Stimulated activated CD4-positive, alpha-beta T cell treated with anti-CD3 and anti-CD28 coated beads, TNF-alpha, amount 100 ng/mL, for 24 hours (primary cell): ENCODE data around the gene FAM20C.
"Not testable (repeated sequence)": the region's sequence is repeated elsewhere in the genome, so short reads cannot be mapped to it uniquely, and the experiment has no call there.

Experiments used
- DNase-seq, 3 experiments: peaks; one replicate each; pipeline ENCODE4 v3.0.0-alpha.2; 2020; ENCODE audit warnings: low read depth in 3 of 3

Gene FAM20C

DNA sequence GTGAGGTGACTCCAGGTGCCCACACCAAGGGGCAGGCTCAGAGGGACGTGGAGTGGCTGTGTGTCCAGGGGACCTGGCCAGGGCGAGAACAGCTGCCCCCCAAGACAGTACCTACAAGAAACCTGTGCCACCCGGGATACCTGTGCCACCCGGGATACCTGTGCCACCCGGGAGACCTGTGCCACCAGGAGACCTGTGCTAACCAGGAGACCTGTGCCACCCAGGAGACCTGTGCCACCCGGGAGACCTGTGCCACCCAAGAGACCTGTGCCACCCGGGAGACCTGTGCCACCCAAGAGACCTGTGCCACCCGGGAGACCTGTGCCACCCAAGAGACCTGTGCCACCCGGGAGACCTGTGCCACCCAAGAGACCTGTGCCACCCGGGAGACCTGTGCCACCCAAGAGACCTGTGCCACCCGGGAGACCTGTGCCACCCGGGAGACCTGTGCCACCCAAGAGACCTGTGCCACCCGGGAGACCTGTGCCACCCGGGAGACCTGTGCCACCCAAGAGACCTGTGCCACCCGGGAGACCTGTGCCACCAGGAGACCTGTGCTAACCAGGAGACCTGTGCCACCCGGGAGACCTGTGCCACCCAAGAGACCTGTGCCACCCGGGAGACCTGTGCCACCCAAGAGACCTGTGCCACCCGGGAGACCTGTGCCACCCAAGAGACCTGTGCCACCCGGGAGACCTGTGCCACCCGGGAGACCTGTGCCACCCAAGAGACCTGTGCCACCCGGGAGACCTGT, 50.6 kb downstream of the FAM20C start:
- not testable (repeated sequence) for DNase-seq

GRCh38 chr7:243580-243978, 51.2 kb downstream of the FAM20C start:
- DNase-seq, result not testable (repeated sequence)

DNA sequence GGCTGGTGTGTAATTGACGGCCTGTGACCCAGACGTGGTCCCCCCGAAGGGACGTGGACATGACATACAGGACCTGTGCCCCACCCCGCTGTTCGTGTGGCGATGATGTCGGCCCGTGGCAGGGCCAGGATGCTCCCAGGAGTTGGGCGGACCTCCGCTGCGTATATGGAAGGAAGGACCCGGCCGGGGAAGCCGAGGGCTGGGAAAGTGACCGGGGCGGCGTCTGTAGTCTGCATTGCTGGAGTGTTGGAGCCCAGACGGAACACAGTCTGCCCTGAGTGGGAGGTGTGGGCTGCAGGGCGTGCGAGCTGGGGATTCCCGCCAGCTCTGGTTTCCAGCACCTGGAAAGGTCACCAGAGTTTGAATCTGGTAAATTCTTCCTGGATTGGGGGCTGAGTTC, 52.6 kb downstream of the FAM20C start:
- DNase-seq, result no peak

DNA sequence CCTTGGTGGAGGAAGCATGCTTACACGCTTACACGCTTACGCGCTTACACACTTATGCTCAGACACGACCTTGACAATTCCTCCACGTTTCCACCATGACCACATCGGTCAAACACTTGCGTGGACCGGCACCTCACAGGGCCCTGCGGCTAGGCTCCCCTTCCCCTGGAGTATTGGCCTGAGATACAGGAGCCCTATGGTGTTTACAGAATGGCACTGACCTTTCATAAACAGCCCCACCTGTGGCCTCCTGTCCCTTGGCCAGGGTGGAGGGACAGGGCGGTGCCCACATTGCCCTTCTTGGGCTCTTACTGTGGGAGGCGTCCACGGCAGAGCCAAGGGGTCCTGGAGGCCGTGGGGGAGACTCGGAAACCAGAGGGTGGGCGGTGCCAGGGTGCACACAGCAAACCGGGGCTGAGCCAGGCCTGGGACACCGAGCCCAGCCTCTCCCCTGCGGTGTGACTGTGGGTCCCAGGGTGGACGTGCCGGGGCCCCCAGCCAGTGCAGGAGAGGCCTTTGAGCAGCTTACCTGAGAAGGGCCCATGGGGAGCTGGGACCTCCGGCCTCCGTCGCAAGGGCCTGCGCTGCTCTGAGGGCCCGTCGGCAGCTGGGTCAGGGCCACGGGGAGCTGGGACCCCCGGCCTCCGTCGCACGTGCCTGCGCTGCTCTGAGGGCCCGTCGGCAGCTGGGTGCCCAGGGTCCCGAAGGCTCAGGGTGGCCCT, 53.4 kb downstream of the FAM20C start:
- no peak for DNase-seq

DNA sequence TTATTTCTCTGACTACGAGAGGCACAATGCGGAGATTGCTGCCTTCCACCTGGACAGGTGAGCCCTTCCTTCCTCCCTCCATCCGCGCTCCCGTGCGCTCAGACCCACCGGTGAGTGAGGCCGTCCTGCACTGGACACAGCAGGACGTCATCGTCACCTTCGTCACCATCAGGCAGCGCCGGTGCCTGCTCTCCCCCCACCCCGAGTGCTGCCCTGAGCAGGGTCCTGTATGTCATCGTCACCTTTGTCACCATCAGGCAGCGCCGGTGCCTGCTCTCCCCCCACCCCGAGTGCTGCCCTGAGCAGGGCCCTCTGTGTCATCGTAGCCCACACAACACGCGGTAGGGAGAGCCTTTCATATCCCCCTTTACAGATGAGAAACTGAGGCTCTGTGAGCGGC, 54.1 kb downstream of the FAM20C start:
- no peak for DNase-seq

- no peak for DNase-seq
These were observed 54.8 kb downstream of the FAM20C start for GRCh38 chr7:247181-247580.

DNA sequence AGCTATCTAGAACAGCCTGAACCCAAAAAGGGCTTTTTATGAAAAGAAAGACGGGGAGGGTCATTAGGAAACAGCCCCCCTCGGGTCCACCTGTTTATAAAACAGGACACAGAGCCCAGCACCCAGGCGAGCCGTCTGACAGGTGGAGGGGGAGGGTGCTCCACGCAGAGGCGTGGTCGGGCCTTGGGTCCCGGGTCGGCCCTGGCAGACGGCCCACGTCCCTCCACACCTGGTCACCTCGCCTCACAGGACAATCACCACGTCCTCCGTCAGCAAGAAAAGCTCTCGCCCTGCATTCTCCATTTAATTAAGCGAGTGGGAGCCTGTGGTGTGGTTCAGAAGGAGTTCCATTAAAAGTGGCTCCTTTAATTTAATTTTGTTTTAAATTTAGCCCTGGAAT, 55.3 kb downstream of the FAM20C start:
- DNase-seq, result no peak

- DNase-seq, result no peak
These were observed 56.5 kb downstream of the FAM20C start for GRCh38 chr7:248732-249435.

- no peak for DNase-seq
These were observed 57.6 kb downstream of the FAM20C start for GRCh38 chr7:249989-250388.

GRCh38 chr7:250523-250922, 58.2 kb downstream of the FAM20C start:
- DNase-seq, result no peak

DNA sequence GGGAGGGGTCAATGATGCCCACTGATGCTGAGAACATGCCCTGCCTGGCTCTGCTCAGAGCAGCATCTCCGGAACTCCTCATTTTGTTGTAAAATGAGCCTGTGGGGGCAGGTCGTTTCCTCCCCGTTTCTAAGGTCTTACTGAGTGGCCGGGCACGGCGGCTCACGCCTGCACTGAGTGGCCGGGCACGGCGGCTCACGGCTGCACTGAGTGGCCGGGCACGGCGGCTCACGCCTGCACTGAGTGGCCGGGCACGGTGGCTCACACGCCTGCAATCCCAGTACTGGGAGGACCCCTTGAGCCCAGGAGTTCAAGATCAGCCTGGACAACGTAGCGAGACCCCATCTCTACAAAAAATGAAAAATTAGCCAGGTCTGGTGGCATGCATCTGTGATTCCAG, 58.6 kb downstream of the FAM20C start:
- DNase-seq, result no peak

- DNase-seq, result no peak
These were observed 59.2 kb downstream of the FAM20C start for GRCh38 chr7:251446-252175.

DNA sequence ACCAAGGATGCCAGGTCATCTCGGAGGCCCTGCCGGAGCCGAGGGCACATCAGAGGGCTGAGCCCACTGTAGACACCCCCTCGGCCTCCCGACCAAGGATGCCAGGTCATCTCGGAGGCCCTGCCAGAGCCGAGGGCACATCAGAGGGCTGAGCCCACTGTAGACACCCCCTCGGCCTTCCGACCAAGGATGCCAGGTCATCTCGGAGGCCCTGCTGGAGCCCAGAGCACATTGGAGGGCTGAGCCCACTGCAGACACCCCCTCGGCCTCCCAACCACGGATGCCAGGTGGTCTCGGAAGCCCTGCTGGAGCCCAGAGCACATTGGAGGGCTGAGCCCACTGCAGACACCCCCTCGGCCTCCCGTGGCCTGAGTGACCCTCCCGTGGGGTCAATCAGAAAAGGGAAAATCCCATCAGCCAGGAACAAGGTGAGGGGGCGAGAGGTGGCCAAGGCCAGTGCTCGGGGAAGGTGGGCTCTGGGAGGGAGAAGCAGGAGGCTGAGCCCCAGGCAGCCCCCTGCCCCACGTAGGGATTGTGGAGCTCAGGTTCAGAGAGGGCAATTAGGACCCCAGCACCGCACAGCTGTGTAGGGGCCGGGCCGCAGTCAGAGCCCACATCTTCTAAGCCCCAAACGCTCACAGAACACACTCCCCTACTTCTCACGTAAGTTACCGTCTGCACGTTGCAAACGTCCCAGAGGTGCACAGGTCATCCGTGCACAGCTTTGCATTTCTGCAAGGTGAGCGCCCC, 60.0 kb downstream of the FAM20C start:
- DNase-seq, result no peak

DNA sequence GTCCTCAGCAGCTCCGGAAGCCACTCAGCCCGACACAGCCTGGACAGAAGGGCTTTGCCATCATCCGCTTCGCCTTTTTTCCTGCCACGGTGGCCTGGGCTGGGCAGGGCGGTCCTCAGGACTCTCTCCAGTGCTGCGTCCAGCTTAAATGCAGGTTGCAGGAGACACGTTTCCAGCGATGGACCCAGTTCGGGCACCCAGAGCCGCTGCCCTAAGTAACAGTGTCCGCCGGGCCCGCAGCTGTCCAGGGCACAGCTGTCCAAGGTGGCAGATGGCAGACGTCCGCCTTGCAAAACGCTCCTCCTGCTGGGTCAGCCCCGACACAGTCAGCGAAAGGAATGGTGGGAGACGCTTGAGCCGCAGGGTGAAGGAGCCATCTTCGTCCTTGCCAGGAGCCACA, 60.6 kb downstream of the FAM20C start:
- no peak for DNase-seq

DNA sequence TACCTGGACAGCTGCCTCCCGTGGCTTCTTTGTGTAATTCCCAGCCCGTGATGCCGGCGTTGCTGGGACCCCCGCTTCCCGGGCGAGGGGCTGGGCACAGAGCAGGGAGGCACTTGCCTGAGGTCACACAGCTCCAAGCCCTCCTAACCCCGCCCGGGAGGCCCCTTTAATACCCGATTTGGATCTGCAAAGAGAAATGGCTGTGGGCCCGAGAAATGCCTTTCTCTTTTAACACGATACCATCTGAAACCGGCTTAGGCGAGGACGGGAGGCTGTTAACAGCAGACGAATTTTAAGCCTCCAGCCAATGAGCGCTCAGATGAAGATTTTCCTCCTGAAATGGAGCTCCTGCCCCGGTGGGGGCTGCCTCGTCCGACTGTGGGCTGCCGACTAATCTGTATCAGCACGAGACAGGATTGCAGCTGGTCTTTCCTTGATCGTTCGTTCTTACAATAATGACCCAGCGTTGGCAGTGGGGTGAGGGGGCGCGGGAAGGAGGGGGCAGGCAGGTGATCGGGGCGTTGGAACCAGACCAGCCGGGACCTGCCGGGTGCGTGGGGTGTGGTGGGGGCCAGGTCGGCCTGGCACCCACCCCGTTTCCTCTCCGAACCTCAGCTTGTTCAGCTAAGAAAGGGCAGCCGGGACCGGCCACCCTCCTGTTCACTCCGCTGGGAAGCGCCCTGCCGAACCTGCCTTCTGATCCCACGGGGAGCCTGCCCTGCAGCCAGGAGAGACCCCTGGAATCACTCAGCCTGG, 61.4 kb downstream of the FAM20C start:
- DNase-seq, result no peak

DNA sequence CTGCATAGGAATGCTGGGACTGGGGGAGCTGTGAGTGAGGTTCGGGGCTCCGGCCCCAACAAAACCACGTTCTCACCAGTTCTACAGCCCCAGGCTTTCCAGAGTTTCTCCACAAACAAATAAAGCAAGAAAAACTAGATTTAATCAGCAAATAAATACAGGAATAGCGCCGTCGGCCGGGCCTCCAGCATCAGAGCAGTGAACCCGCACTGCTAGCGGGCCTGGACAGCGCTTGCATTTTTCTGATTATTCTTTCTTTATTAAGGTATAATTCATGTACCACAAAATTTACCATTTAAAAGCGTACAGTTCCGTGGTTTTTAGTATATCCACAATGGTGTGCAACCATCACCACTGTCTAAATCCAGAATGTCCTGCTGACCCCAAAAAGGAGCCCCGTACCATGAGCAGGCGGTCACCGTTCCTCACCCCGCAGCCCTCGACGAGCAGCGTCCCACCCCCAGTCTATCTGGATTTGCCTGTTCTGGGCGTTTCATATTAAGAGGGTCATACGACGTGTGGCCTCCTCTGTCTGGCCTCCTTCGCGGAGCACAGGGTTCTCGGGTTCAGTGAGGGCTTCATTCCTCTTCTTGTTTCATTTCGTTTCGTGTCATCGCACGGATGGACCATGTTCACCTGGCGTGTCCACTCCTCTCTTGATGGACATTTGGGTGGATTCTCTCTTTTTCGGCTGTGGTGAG, 62.1 kb downstream of the FAM20C start:
- no peak for DNase-seq

- no peak for DNase-seq
These were observed 62.7 kb downstream of the FAM20C start for GRCh38 chr7:255038-255435.

DNA sequence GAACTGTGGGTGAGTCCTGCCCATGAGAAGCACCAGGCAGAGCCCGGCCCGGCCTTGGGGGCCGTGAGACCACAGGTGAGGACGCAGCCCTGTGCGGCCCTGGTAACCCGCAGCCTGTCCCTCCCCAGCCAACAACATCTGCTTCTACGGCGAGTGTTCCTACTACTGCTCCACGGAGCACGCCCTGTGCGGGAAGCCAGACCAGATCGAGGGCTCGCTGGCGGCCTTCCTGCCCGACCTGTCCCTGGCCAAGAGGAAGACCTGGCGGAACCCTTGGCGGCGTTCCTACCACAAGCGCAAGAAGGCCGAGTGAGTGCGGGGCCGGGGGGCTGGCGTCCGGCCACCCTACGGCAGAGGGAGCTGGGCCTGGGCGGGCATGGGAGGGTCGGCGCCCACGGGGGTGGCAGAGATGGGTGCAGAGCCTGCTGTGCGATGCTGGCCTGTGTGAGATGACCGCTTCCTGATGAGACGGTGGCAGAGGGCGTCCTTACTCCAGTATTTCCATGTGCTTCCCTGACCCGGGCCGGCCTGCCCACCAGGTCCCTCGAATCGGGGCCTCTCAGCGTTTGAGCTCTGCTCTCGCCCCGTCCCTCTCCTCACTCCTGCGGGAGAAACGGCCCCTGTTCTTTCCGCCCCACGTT, 63.5 kb downstream of the FAM20C start:
- DNase-seq, result no peak

DNA sequence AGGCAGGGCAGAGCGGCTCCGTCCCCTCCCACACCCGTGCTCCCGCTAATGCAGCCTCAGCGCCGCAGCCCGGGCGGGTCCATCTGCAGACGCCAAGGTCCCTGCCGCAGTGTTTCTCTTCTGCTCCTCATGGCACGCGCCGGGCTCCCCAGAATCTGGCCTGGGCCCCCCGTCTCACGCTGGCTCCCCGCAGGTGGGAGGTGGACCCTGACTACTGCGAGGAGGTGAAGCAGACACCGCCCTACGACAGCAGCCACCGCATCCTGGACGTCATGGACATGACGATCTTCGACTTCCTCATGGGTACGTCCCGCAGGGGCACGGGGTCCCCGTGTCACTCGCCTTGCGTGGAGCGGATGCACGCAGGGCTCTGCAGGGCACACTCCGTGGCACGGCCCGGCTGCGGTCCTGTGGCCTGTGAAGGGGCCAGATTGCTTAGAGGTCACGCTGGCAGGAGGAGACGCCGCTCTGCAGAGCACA, 64.1 kb downstream of the FAM20C start:
- DNase-seq, result no peak
